Fibroblast of peridontal ligament (primary cell): ENCODE data around the gene DCX.

Experiments
- DNase-seq: peaks from one replicate; pipeline ENCODE4 v3.0.0-alpha.2; 2010; ENCODE audit errors: extremely low read depth

DCX gene

GRCh38 chrX:111411983-111412382, at the start of gene DCX:
Gene DCX, minus strand, starts transcription at chrX:111412192. Its CDS starts 1,794 bp downstream, at chrX:111410398.
- DNase-seq = no peak

GRCh38 chrX:111460607-111461006, 48.6 kb upstream of the DCX start:
- DNase-seq = no peak

GRCh38 chrX:111447298-111447697, 35.3 kb upstream of the DCX start:
- no peak for DNase-seq

- peak; percentile 14 for DNase-seq
Observed at GRCh38 chrX:111445485-111445884, 33.5 kb upstream of the DCX start.

- DNase-seq = no peak
Observed at GRCh38 chrX:111444881-111445280, 32.9 kb upstream of the DCX start.

- DNase-seq = no peak
Observed at GRCh38 chrX:111443946-111444345, 32.0 kb upstream of the DCX start.

- no peak for DNase-seq
Observed at GRCh38 chrX:111442791-111443190, 30.8 kb upstream of the DCX start.

GRCh38 chrX:111435469-111435868, 23.5 kb upstream of the DCX start:
- DNase-seq = no peak

GRCh38 chrX:111431001-111431400, 19.0 kb upstream of the DCX start:
- DNase-seq = no peak

- no peak for DNase-seq
Observed at GRCh38 chrX:111411557-111411956, 435 bp downstream of the DCX start.

- no peak for DNase-seq
Observed at GRCh38 chrX:111410590-111411078, 1.4 kb downstream of the DCX start.

- DNase-seq = no peak
Observed at GRCh38 chrX:111409326-111409725, 2.7 kb downstream of the DCX start.

GRCh38 chrX:111407948-111408347, 4.0 kb downstream of the DCX start:
- no peak for DNase-seq

GRCh38 chrX:111402344-111402743, 9.6 kb downstream of the DCX start:
- DNase-seq = no peak

GRCh38 chrX:111395149-111395548, 16.8 kb downstream of the DCX start:
- DNase-seq = no peak

GRCh38 chrX:111394569-111394968, 17.4 kb downstream of the DCX start:
- no peak for DNase-seq

- no peak for DNase-seq
Observed at GRCh38 chrX:111387470-111388070, 24.4 kb downstream of the DCX start.

- DNase-seq = no peak
Observed at GRCh38 chrX:111386615-111387233, 25.3 kb downstream of the DCX start.

- DNase-seq = no peak
Observed at GRCh38 chrX:111386077-111386476, 25.9 kb downstream of the DCX start.

- no peak for DNase-seq
Observed at GRCh38 chrX:111382277-111382676, 29.7 kb downstream of the DCX start.

GRCh38 chrX:111376897-111377578, 35.0 kb downstream of the DCX start:
- no peak for DNase-seq

GRCh38 chrX:111376486-111376885, 35.5 kb downstream of the DCX start:
- no peak for DNase-seq

- no peak for DNase-seq
Observed at GRCh38 chrX:111375747-111376146, 36.2 kb downstream of the DCX start.
